ENCODE measurements around the gene DAB1.

Gene DAB1

GRCh38 chr1:57079454-57080157, 344.3 kb downstream of the DAB1 start:
- DNase-seq (ENCODE audit: low read depth in 3 of 3) = no peak

GRCh38 chr1:57072401-57073110, 351.3 kb downstream of the DAB1 start:
- no peak for DNase-seq (ENCODE audit: low read depth in 3 of 3)

- no peak for DNase-seq (ENCODE audit: low read depth in 3 of 3)
Measured at GRCh38 chr1:57067863-57068262, 356.0 kb downstream of the DAB1 start.

- no peak for DNase-seq (ENCODE audit: low read depth in 3 of 3)
Measured at GRCh38 chr1:57066980-57067610, 356.8 kb downstream of the DAB1 start.

- no peak for DNase-seq (ENCODE audit: low read depth in 3 of 3)
Measured at GRCh38 chr1:57065442-57065841, 358.4 kb downstream of the DAB1 start.

- no peak for DNase-seq (ENCODE audit: low read depth in 3 of 3)
Measured at GRCh38 chr1:57064379-57065140, 359.3 kb downstream of the DAB1 start.

GRCh38 chr1:57063406-57064125, 360.3 kb downstream of the DAB1 start:
- DNase-seq (ENCODE audit: low read depth in 3 of 3) = no peak

GRCh38 chr1:57061369-57061768, 362.5 kb downstream of the DAB1 start:
- DNase-seq (ENCODE audit: low read depth in 3 of 3) = no peak

- no peak for DNase-seq (ENCODE audit: low read depth in 3 of 3)
Measured at GRCh38 chr1:57060451-57060850, 363.4 kb downstream of the DAB1 start.

GRCh38 chr1:57058652-57059501, 365.0 kb downstream of the DAB1 start:
- no peak for DNase-seq (ENCODE audit: low read depth in 3 of 3)

- DNase-seq (ENCODE audit: low read depth in 3 of 3) = no peak
Measured at GRCh38 chr1:57048856-57049255, 375.0 kb downstream of the DAB1 start.

- DNase-seq (ENCODE audit: low read depth in 3 of 3) = no peak
Measured at GRCh38 chr1:57046462-57046861, 377.4 kb downstream of the DAB1 start.

- DNase-seq (ENCODE audit: low read depth in 3 of 3) = no peak
Measured at GRCh38 chr1:57041901-57042300, 382.0 kb downstream of the DAB1 start.

- no peak for DNase-seq (ENCODE audit: low read depth in 3 of 3)
Measured at GRCh38 chr1:57040811-57041210, 383.0 kb downstream of the DAB1 start.

- no peak for DNase-seq (ENCODE audit: low read depth in 3 of 3)
Measured at GRCh38 chr1:57036641-57037579, 386.9 kb downstream of the DAB1 start.

- DNase-seq (ENCODE audit: low read depth in 3 of 3) = no peak
Measured at GRCh38 chr1:57034713-57035112, 389.1 kb downstream of the DAB1 start.

- no peak for DNase-seq (ENCODE audit: low read depth in 3 of 3)
Measured at GRCh38 chr1:57033222-57034001, 390.4 kb downstream of the DAB1 start.

- DNase-seq (ENCODE audit: low read depth in 3 of 3) = no peak
Measured at GRCh38 chr1:57026624-57027354, 397.1 kb downstream of the DAB1 start.

Data from stimulated activated CD4-positive, alpha-beta T cell treated with anti-CD3 and anti-CD28 coated beads, TNF-alpha, amount 100 ng/mL, for 24 hours (primary cell).